GM23338 (cell line): ENCODE measurements around the gene CDH23. TPM values are rescaled to one million over a fixed set of nuclear protein-coding genes. Genes with fewer than 3 reads are reported as not detected.

ENCODE experiments used
- ATAC-seq: fragments of 200-7000 bp; cut with Tn5 transposase; 3 replicates; pipeline ENCODE4 v1.9.1; 2020
- DNase-seq: peaks from one replicate; pipeline ENCODE4 v3.0.0-alpha.2; 2015; ENCODE audit warnings: low spot score
- H2AFZ ChIP-seq: fragments of 200-600 bp; sonication (generic); 2 replicates; pipeline ENCODE4 v1.8.0; 2016; ENCODE audit warnings: antibody characterized with exemption, mild to moderate bottlenecking, moderate library complexity
- H3F3A ChIP-seq: fragments of 200-600 bp; sonication (generic); replicated peaks from 2 replicates; pipeline ENCODE4 v1.8.0; 2017; ENCODE audit warnings: antibody characterized with exemption, mixed run types, low read depth
- H3K27ac ChIP-seq: fragments of 200-600 bp; sonication (generic); 2 replicates; pipeline ENCODE4 v1.6.1; 2016; ENCODE audit warnings: low read depth
- H3K27me3 ChIP-seq: fragments of 200-600 bp; sonication (generic); 2 replicates; pipeline ENCODE4 v1.8.0; 2016; ENCODE audit warnings: mild to moderate bottlenecking, mixed run types, moderate library complexity; ENCODE audit not compliant: insufficient read depth
- H3K36me3 ChIP-seq: fragments of 200-600 bp; sonication (generic); 2 replicates; pipeline ENCODE4 v1.8.0; 2016; ENCODE audit warnings: mild to moderate bottlenecking; ENCODE audit not compliant: insufficient read depth
- H3K4me1 ChIP-seq: fragments of 200-600 bp; sonication (generic); 2 replicates; pipeline ENCODE4 v1.8.0; 2016; ENCODE audit warnings: mild to moderate bottlenecking, moderate library complexity; ENCODE audit not compliant: insufficient read depth
- H3K4me2 ChIP-seq: fragments of 200-600 bp; sonication (generic); 2 replicates; pipeline ENCODE4 v1.7.1; 2017; ENCODE audit warnings: mixed run types
- H3K4me3 ChIP-seq: fragments of 200-600 bp; sonication (generic); 2 replicates; pipeline ENCODE4 v1.6.1; 2016; ENCODE audit warnings: mixed run types
- H3K79me2 ChIP-seq: fragments of 200-600 bp; sonication (generic); replicated peaks from 2 replicates; pipeline ENCODE4 v1.8.0; 2017; ENCODE audit warnings: mild to moderate bottlenecking; ENCODE audit not compliant: insufficient read depth
- H3K9me2 ChIP-seq: fragments of 200-600 bp; sonication (generic); 2 replicates; pipeline ENCODE4 v1.8.0; 2017; ENCODE audit not compliant: insufficient read depth
- H4K20me1 ChIP-seq: fragments of 200-600 bp; sonication (generic); replicated peaks from 2 replicates; pipeline ENCODE4 v1.8.0; 2017; ENCODE audit warnings: mild to moderate bottlenecking; ENCODE audit not compliant: insufficient read depth
- H3K27ac Mint-ChIP-seq: 2 replicates; pipeline ENCODE4 v1.8.0; 2020; ENCODE audit warnings: inconsistent platforms, mild to moderate bottlenecking, moderate library complexity, mixed read lengths
- H3K27me3 Mint-ChIP-seq: 3 replicates; pipeline ENCODE4 v1.8.0; 2022; ENCODE audit warnings: low read depth, mild to moderate bottlenecking, moderate library complexity, mixed read lengths, inconsistent platforms; ENCODE audit not compliant: insufficient read depth, poor library complexity
- H3K36me3 Mint-ChIP-seq: 3 replicates; pipeline ENCODE4 v1.8.0; 2021; ENCODE audit warnings: low read depth, mild to moderate bottlenecking, inconsistent platforms, moderate library complexity, mixed read lengths
- H3K4me1 Mint-ChIP-seq: 3 replicates; pipeline ENCODE4 v1.8.0; 2020; ENCODE audit warnings: mild to moderate bottlenecking, inconsistent platforms, mixed read lengths
- H3K4me3 Mint-ChIP-seq: 3 replicates; pipeline ENCODE4 v1.8.0; 2021; ENCODE audit warnings: moderate library complexity, mild to moderate bottlenecking, inconsistent platforms, mixed read lengths
- H3K9me3 Mint-ChIP-seq: 3 replicates; pipeline ENCODE4 v1.8.0; 2020; ENCODE audit warnings: moderate library complexity, mild to moderate bottlenecking, inconsistent platforms, mixed read lengths
- CREB1 ChIP-seq: fragments of 250-450 bp; sonication (Bioruptor Pico); IDR thresholded peaks from 2 replicates; pipeline ENCODE4 v1.5.0; 2020; ENCODE audit warnings: low read depth, mild to moderate bottlenecking, moderate library complexity
- EZH2 ChIP-seq: fragments of 200-600 bp; sonication (generic); IDR thresholded peaks from one replicate; pipeline ENCODE4 v1.8.0; 2017; ENCODE audit warnings: antibody characterized with exemption, mild to moderate bottlenecking, low read depth; ENCODE audit not compliant: unreplicated experiment
- NANOG ChIP-seq: IDR thresholded peaks from 2 replicates; pipeline ENCODE4 v1.6.1; 2016; ENCODE audit warnings: antibody characterized with exemption, borderline replicate concordance
- REST ChIP-seq: IDR thresholded peaks from one replicate; pipeline ENCODE4 v1.6.1; 2018; ENCODE audit warnings: antibody characterized with exemption; ENCODE audit not compliant: unreplicated experiment
- polyA plus RNA-seq: library from polyadenylated mRNA; unstranded; fragments of >200 nt; fragmentation: Nextera tagmentation; extraction: Ambion mirVana; gene quantifications from 2 replicates; pipeline ENCODE4 v1.2.1, GENCODE V29; 2016
- total RNA-seq: library from RNA; depleted of rRNA; stranded (reverse); fragments of >200 nt; shearing (Covaris generic); gene quantifications from 2 replicates; pipeline ENCODE4 v1.2.3, GENCODE V29; 2014
- TF ChIP-seq, protein P1 (sequence below), 2 experiments: fragments of 200-600 bp in 1 of 2; sonication (generic) in 1 of 2; conservative IDR thresholded peaks; 2 replicates each; pipeline versions ENCODE4 v1.5.1 to v1.6.1; 2016 to 2017; ENCODE audit warnings: antibody characterized with exemption in 2 of 2, low read depth in 2 of 2, mild to moderate bottlenecking in 2 of 2, moderate library complexity in 1 of 2

Gene CDH23
- total and polyA plus RNA-seq, 2 experiments from 2014 or later: 0.95 to 4.3 TPM

- DNase-seq: no peak
- no peaks in the 10 kb centered on the region for H3F3A ChIP-seq
These were observed 355.8 kb downstream of the CDH23 start for GRCh38 chr10:71752391-71753090.

More at GRCh38 chr10:71752391-71753090, 355.8 kb downstream of the CDH23 start:
- no peak for ATAC-seq
- H3K27me3 ChIP-seq: no peaks in the 10 kb centered on the region
- H3K4me1 ChIP-seq: peaks cover 10% of the 10 kb centered on the region; the same call in 1 of the 2 replicates
- no peak overlapping the region for H2AFZ ChIP-seq
- no peak overlapping the region for H3K27ac ChIP-seq
- H3K36me3 Mint-ChIP-seq: no peaks in the 10 kb centered on the region
- H3K4me3 ChIP-seq: no peak overlapping the region
- H3K79me2 ChIP-seq: no peaks in the 10 kb centered on the region
- H3K9me3 Mint-ChIP-seq: no peaks in the 10 kb centered on the region
- H3K27ac Mint-ChIP-seq: no peak overlapping the region
- H3K36me3 ChIP-seq: no peaks in the 10 kb centered on the region
- TF ChIP-seq CREB1 (CRISPR knock-in tag) (no peak), REST (no peak), EZH2 (no peak), NANOG (no peak)
- TF ChIP-seq, protein P1, sequence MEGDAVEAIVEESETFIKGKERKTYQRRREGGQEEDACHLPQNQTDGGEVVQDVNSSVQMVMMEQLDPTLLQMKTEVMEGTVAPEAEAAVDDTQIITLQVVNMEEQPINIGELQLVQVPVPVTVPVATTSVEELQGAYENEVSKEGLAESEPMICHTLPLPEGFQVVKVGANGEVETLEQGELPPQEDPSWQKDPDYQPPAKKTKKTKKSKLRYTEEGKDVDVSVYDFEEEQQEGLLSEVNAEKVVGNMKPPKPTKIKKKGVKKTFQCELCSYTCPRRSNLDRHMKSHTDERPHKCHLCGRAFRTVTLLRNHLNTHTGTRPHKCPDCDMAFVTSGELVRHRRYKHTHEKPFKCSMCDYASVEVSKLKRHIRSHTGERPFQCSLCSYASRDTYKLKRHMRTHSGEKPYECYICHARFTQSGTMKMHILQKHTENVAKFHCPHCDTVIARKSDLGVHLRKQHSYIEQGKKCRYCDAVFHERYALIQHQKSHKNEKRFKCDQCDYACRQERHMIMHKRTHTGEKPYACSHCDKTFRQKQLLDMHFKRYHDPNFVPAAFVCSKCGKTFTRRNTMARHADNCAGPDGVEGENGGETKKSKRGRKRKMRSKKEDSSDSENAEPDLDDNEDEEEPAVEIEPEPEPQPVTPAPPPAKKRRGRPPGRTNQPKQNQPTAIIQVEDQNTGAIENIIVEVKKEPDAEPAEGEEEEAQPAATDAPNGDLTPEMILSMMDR (conservative IDR thresholded peaks at IDR 0.05; ENCODE audit: low read depth in 2 of 2): no peak
- H3K27me3 Mint-ChIP-seq: peaks cover 16% of the 10 kb centered on the region
- peaks cover 36% of the 10 kb centered on the region for H3K4me1 Mint-ChIP-seq
- H3K4me2 ChIP-seq: no peak overlapping the region
- H3K4me3 Mint-ChIP-seq: no peak overlapping the region
- H4K20me1 ChIP-seq: no peaks in the 10 kb centered on the region
- H3K9me2 ChIP-seq: no peaks in the 10 kb centered on the region
